Testis (tissue), 2 donors: ENCODE measurements around the gene EIF4A3.

Experiments
- POLR2A ChIP-seq: fragments of 450-650 bp; IDR thresholded peaks from one replicate; pipeline ENCODE4 v1.6.1; 2017; ENCODE audit warnings: antibody characterized with exemption, mild to moderate bottlenecking, moderate library complexity
- TF ChIP-seq, protein P1 (sequence below), 3 experiments: fragments of 450-650 bp in 2 of 3; fragments of 200-600 bp in 1 of 3; sonication (generic) in 1 of 3; IDR thresholded peaks; one replicate each; pipeline ENCODE4 v1.5.1; 2016 to 2019; ENCODE audit warnings: antibody characterized with exemption in 3 of 3, mild to moderate bottlenecking in 2 of 3, moderate library complexity in 1 of 3

DNA sequence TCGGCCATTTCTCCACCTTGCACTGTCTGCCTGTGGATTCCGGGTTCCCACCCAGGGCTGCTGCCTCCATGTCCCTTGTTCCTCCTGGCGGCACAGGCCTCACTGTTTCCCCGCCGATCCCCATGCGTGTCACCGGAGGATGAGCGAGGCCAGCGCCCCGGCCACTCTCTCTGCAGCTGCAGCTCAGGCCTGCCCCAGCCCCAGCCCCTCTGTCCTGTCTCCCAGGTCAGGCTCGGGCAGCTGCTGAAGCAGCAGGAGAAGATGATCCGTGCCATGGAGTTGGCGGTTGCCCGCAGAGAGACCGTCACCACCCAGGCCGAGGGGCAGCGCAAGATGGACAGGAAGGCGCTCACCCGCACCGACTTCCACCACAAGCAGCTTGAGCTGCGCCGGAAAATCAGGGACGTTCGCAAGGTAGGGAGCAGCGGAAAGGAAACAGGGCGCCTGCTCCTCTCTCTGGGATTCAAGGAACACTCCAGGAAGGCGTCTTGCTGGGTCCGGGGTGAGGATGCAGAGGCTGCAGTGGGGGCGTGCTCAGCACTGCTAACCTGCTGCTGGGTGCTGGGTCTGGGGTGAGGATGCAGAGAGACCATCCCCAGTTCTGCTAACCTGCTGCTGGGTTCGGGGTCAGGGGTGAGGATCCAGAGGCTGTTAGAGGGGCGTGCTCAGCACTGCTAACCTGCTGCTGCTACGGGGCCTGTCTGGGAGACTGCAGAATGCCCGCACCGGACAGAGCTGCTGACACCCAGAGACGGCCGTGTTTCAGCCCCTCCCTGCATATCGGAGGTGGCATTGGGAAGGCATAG is 51.7 kb downstream of the EIF4A3 start:
- TF ChIP-seq, protein P1, sequence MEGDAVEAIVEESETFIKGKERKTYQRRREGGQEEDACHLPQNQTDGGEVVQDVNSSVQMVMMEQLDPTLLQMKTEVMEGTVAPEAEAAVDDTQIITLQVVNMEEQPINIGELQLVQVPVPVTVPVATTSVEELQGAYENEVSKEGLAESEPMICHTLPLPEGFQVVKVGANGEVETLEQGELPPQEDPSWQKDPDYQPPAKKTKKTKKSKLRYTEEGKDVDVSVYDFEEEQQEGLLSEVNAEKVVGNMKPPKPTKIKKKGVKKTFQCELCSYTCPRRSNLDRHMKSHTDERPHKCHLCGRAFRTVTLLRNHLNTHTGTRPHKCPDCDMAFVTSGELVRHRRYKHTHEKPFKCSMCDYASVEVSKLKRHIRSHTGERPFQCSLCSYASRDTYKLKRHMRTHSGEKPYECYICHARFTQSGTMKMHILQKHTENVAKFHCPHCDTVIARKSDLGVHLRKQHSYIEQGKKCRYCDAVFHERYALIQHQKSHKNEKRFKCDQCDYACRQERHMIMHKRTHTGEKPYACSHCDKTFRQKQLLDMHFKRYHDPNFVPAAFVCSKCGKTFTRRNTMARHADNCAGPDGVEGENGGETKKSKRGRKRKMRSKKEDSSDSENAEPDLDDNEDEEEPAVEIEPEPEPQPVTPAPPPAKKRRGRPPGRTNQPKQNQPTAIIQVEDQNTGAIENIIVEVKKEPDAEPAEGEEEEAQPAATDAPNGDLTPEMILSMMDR (IDR thresholded peaks at IDR 0.05): no peak
- no peak for TF ChIP-seq POLR2A
